HEK293 (cell line): Measurements from ENCODE around the gene LCN6.
A peak's percentile ranks its signal among the peaks of the same experiment; 100 is the strongest.

Experiments
- CTCF ChIA-PET: fragments of 350-600 bp; formaldehyde crosslinking; extraction: SDS; loops from one replicate; lab custom pipeline; 2021; ENCODE audit warnings: antibody characterized with exemption; lab: Yijun Ruan, JAX
- POLR2A ChIA-PET: fragments of 300-600 bp; formaldehyde crosslinking; extraction: SDS; loops from one replicate; lab custom pipeline; 2020; ENCODE audit warnings: antibody characterized with exemption, inconsistent platforms; lab: Yijun Ruan, JAX
- H3K27ac ChIP-seq: fragments of 200-500 bp; sonication (Bioruptor generic); 2 replicates; pipeline ENCODE4 v1.5.1; 2014; ENCODE audit warnings: low read depth, low read length, control low read depth, inconsistent platforms; ENCODE audit errors: extremely low read depth
- H3K36me3 ChIP-seq, 2 experiments: fragments of 200-500 bp in 1 of 2; sonication (Bioruptor generic) in 1 of 2; 1 replicate in 1 of 2; 2 replicates in 1 of 2; pipeline ENCODE4 v1.5.1; 2014 to 2017; ENCODE audit warnings: inconsistent platforms in 2 of 2, low read length in 2 of 2; ENCODE audit not compliant: control insufficient read depth in 2 of 2, insufficient read depth in 1 of 2
- H3K4me1 ChIP-seq: fragments of 200-500 bp; sonication (Bioruptor generic); 2 replicates; pipeline ENCODE4 v1.5.1; 2014; ENCODE audit warnings: mild to moderate bottlenecking, low read length, inconsistent platforms; ENCODE audit not compliant: control insufficient read depth, insufficient read depth
- H3K4me3 ChIP-seq: 2 replicates; pipeline ENCODE4 v1.5.1; 2011; ENCODE audit warnings: low read depth, mild to moderate bottlenecking, control low read depth, low read length, moderate library complexity
- H3K9me3 ChIP-seq: fragments of 200-500 bp; sonication (Bioruptor generic); 2 replicates; pipeline ENCODE4 v1.5.1; 2014; ENCODE audit warnings: low read depth, low read length, inconsistent platforms; ENCODE audit not compliant: control insufficient read depth, insufficient read depth
- CTCF ChIP-seq: fragments of 450-650 bp; formaldehyde crosslinking; IDR thresholded peaks from 2 replicates; pipeline ENCODE4 v1.5.1; 2016; ENCODE audit warnings: missing biosample characterization, missing genetic modification characterization
- EGR2 ChIP-seq: fragments of 450-650 bp; formaldehyde crosslinking; IDR thresholded peaks from 2 replicates; pipeline ENCODE4 v1.5.1; 2016; ENCODE audit warnings: low read depth, missing biosample characterization, missing genetic modification characterization
- GLIS1 ChIP-seq: fragments of 450-650 bp; formaldehyde crosslinking; IDR thresholded peaks from 2 replicates; pipeline ENCODE4 v1.5.1; 2016; ENCODE audit warnings: missing biosample characterization, missing genetic modification characterization
- IKZF3 ChIP-seq: fragments of 450-650 bp; IDR thresholded peaks from 2 replicates; pipeline ENCODE4 v1.5.0; 2018; ENCODE audit warnings: missing biosample characterization, mild to moderate bottlenecking, missing genetic modification characterization, moderate library complexity
- KLF1 ChIP-seq: fragments of 450-650 bp; formaldehyde crosslinking; IDR thresholded peaks from 2 replicates; pipeline ENCODE4 v1.5.1; 2016; ENCODE audit warnings: missing biosample characterization, missing genetic modification characterization
- PATZ1 ChIP-seq: fragments of 450-650 bp; formaldehyde crosslinking; IDR thresholded peaks from 2 replicates; pipeline ENCODE4 v1.5.1; 2016; ENCODE audit warnings: missing biosample characterization, missing genetic modification characterization
- PRDM10 ChIP-seq: fragments of 450-650 bp; formaldehyde crosslinking; IDR thresholded peaks from 2 replicates; pipeline ENCODE4 v1.5.1; 2016; ENCODE audit warnings: missing biosample characterization, missing genetic modification characterization
- RBAK ChIP-seq: fragments of 450-650 bp; formaldehyde crosslinking; IDR thresholded peaks from 2 replicates; pipeline ENCODE4 v1.5.1; 2016; ENCODE audit warnings: missing biosample characterization, missing genetic modification characterization
- SP3 ChIP-seq: fragments of 450-650 bp; formaldehyde crosslinking; IDR thresholded peaks from 2 replicates; pipeline ENCODE4 v1.5.1; 2016; ENCODE audit warnings: missing biosample characterization, missing genetic modification characterization
- ZBTB44 ChIP-seq: fragments of 450-650 bp; IDR thresholded peaks from 2 replicates; pipeline ENCODE4 v1.5.1; 2018; ENCODE audit warnings: missing biosample characterization, mild to moderate bottlenecking, missing genetic modification characterization
- ZBTB8A ChIP-seq: fragments of 450-650 bp; formaldehyde crosslinking; IDR thresholded peaks from 2 replicates; pipeline ENCODE4 v1.5.1; 2016; ENCODE audit warnings: missing biosample characterization, missing genetic modification characterization
- ZFHX2 ChIP-seq: fragments of 450-650 bp; formaldehyde crosslinking; conservative IDR thresholded peaks from 2 replicates; pipeline ENCODE4 v1.5.1; 2016; ENCODE audit warnings: missing biosample characterization, missing genetic modification characterization
- ZFP69B ChIP-seq: fragments of 450-650 bp; formaldehyde crosslinking; IDR thresholded peaks from 2 replicates; pipeline ENCODE4 v1.5.1; 2016; ENCODE audit warnings: missing biosample characterization, missing genetic modification characterization
- ZNF132 ChIP-seq: fragments of 450-650 bp; formaldehyde crosslinking; IDR thresholded peaks from 2 replicates; pipeline ENCODE4 v1.5.1; 2017; ENCODE audit warnings: missing biosample characterization, missing genetic modification characterization, borderline replicate concordance
- ZNF157 ChIP-seq: fragments of 450-650 bp; formaldehyde crosslinking; IDR thresholded peaks from 2 replicates; pipeline ENCODE4 v1.5.1; 2016; ENCODE audit warnings: missing biosample characterization, missing genetic modification characterization
- ZNF169 ChIP-seq: fragments of 450-650 bp; formaldehyde crosslinking; IDR thresholded peaks from 2 replicates; pipeline ENCODE4 v1.5.1; 2016; ENCODE audit warnings: missing biosample characterization, missing genetic modification characterization
- ZNF292 ChIP-seq: fragments of 450-650 bp; formaldehyde crosslinking; IDR thresholded peaks from 2 replicates; pipeline ENCODE4 v1.5.1; 2016; ENCODE audit warnings: low read depth, missing biosample characterization, missing genetic modification characterization, borderline replicate concordance
- ZNF366 ChIP-seq: fragments of 450-650 bp; formaldehyde crosslinking; conservative IDR thresholded peaks from 2 replicates; pipeline ENCODE4 v1.5.1; 2016; ENCODE audit warnings: missing biosample characterization, missing genetic modification characterization
- ZNF449 ChIP-seq: fragments of 450-650 bp; formaldehyde crosslinking; IDR thresholded peaks from 2 replicates; pipeline ENCODE4 v1.5.1; 2017; ENCODE audit warnings: missing biosample characterization, mild to moderate bottlenecking, missing genetic modification characterization, moderate library complexity
- ZNF558 ChIP-seq: fragments of 450-650 bp; formaldehyde crosslinking; IDR thresholded peaks from 2 replicates; pipeline ENCODE4 v1.5.1; 2016; ENCODE audit warnings: missing biosample characterization, missing genetic modification characterization
- ZNF585B ChIP-seq: fragments of 450-650 bp; formaldehyde crosslinking; IDR thresholded peaks from 2 replicates; pipeline ENCODE4 v1.5.1; 2016; ENCODE audit warnings: missing biosample characterization, missing genetic modification characterization
- ZNF600 ChIP-seq: fragments of 450-650 bp; formaldehyde crosslinking; IDR thresholded peaks from 2 replicates; pipeline ENCODE4 v1.5.1; 2016; ENCODE audit warnings: missing biosample characterization, missing genetic modification characterization
- ZNF660 ChIP-seq: fragments of 450-650 bp; IDR thresholded peaks from 2 replicates; pipeline ENCODE4 v1.5.1; 2018; ENCODE audit warnings: missing biosample characterization, mild to moderate bottlenecking, missing genetic modification characterization
- ZNF692 ChIP-seq: fragments of 450-650 bp; formaldehyde crosslinking; IDR thresholded peaks from 2 replicates; pipeline ENCODE4 v1.5.1; 2016; ENCODE audit warnings: missing biosample characterization, missing genetic modification characterization
- ZNF792 ChIP-seq: fragments of 450-650 bp; formaldehyde crosslinking; IDR thresholded peaks from 2 replicates; pipeline ENCODE4 v1.5.1; 2016; ENCODE audit warnings: missing biosample characterization, missing genetic modification characterization

LCN6 gene

GRCh38 chr9:136760834-136761544, 12.7 kb upstream of the LCN6 start (continued):
- peak; percentile 98 for TF ChIP-seq EGR2
- TF ChIP-seq CTCF (tag by site-specific recombination): peak; percentile 69
- TF ChIP-seq SP3: 0 out of 2 replicates have a peak, but pooled peaks have one; percentile 37
- peak; percentile 57 for TF ChIP-seq PATZ1
- TF ChIP-seq ZNF692: peak; percentile 69
- TF ChIP-seq ZBTB8A (tag by site-specific recombination): 0 out of 2 replicates have a peak, but pooled peaks have one; percentile 31
- TF ChIP-seq GLIS1 (tag by site-specific recombination): peak; percentile 19; the same call in 1 of the 2 replicates
- 0 out of 2 replicates have a peak, but pooled peaks have one; percentile 8 for TF ChIP-seq KLF1 (tag by site-specific recombination)
- peak; percentile 76; the same call in 1 of the 2 replicates for TF ChIP-seq ZNF660 (tag by site-specific recombination)
- TF ChIP-seq ZFHX2: peak; percentile 99
- TF ChIP-seq, all 188 proteins: peak for 23; not testable (repeated sequence) for 165

GRCh38 chr9:136760424-136760823, 12.1 kb upstream of the LCN6 start:
- no peaks in the 10 kb centered on the region for H3K36me3 ChIP-seq
- H3K4me1 ChIP-seq: no peaks in the 10 kb centered on the region
- no peak overlapping the region for H3K4me3 ChIP-seq
- ChIA-PET CTCF (interaction anchor here (0.6 to 5.9 kb wide), 17 partner anchors 9 to 494 kb away, joined by 3 to 54 read pairs (median 5); no protein-coding TSS in a partner anchor), POLR2A (interaction anchor here (0.7 to 1.4 kb wide), 2 partner anchors 32 to 33 kb away, joined by 3 to 14 read pairs; no protein-coding TSS in a partner anchor)
- no peak overlapping the region for H3K27ac ChIP-seq
- H3K9me3 ChIP-seq: no peaks in the 10 kb centered on the region
- no peak for TF ChIP-seq ZNF600 (tag by site-specific recombination)
- TF ChIP-seq IKZF3: no peak
- TF ChIP-seq ZFP69B (tag by site-specific recombination): no peak
- TF ChIP-seq ZNF558 (tag by site-specific recombination): no peak
- TF ChIP-seq ZNF132 (tag by site-specific recombination): no peak
- no peak for TF ChIP-seq ZNF366
- no peak for TF ChIP-seq ZNF169
- no peak for TF ChIP-seq PRDM10 (tag by site-specific recombination)
- TF ChIP-seq ZNF449 (tag by site-specific recombination): no peak
- no peak for TF ChIP-seq ZBTB44 (tag by site-specific recombination)
- no peak for TF ChIP-seq ZNF585B (tag by site-specific recombination)
- TF ChIP-seq ZNF157 (tag by site-specific recombination): no peak
- TF ChIP-seq RBAK (tag by site-specific recombination): no peak
- TF ChIP-seq ZNF792 (tag by site-specific recombination): no peak
- TF ChIP-seq ZNF292: no peak
